Measurements from ENCODE around the gene ZNF845.
"Not testable (repeated sequence)": the region's sequence is repeated elsewhere in the genome, so short reads cannot be mapped to it uniquely, and the experiment has no call there.

ZNF845 gene

GRCh38 chr19:53333463-53334449 lies at the start of gene ZNF845:
TSS of gene ZNF845 (plus strand) at chr19:53333749. CDS start at chr19:53341308, 7,559 bp downstream.
- no peak for TF ChIP-seq CTCF (IDR thresholded peaks at IDR 0.05; ENCODE audit: low read depth, low read length, missing control alignments)
- in situ Hi-C loops (cut with HindIII; ENCODE audit: low sequenced_read_pairs), result no loop called here
- H3K4me3 ChIP-seq (ENCODE audit: low read depth, low read length), result peak within 1 kb of the TSS; percentile 95
- DNase-seq (ENCODE audit: low read depth), result peak; percentile 74

DNA sequence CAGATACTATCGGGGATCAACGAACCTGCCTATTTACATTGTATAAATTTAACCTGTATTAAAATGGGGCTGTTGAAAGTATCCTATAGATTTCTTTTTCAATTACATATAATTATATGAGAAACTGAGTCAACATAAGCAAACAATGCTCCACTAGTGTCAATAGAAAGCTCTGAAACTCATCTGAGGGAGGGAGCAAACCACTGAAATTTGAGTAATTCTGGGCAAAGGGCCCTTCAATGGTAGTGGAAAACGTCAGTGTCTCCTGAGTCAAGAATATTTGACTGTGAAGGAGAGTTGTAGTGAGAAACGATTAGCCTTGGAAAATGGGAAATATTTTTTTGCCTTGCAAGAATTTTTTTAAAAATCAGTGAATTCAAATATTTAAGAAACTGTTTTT lies 48.5 kb upstream of the ZNF845 start:
- no peak for TF ChIP-seq CTCF (IDR thresholded peaks at IDR 0.05; ENCODE audit: low read depth, low read length, missing control alignments)
- no peak for DNase-seq (ENCODE audit: low read depth)
- no peak overlapping the region for H3K4me3 ChIP-seq (ENCODE audit: low read depth, low read length)
- in situ Hi-C loops (cut with HindIII; ENCODE audit: low sequenced_read_pairs), result no loop called here

DNA sequence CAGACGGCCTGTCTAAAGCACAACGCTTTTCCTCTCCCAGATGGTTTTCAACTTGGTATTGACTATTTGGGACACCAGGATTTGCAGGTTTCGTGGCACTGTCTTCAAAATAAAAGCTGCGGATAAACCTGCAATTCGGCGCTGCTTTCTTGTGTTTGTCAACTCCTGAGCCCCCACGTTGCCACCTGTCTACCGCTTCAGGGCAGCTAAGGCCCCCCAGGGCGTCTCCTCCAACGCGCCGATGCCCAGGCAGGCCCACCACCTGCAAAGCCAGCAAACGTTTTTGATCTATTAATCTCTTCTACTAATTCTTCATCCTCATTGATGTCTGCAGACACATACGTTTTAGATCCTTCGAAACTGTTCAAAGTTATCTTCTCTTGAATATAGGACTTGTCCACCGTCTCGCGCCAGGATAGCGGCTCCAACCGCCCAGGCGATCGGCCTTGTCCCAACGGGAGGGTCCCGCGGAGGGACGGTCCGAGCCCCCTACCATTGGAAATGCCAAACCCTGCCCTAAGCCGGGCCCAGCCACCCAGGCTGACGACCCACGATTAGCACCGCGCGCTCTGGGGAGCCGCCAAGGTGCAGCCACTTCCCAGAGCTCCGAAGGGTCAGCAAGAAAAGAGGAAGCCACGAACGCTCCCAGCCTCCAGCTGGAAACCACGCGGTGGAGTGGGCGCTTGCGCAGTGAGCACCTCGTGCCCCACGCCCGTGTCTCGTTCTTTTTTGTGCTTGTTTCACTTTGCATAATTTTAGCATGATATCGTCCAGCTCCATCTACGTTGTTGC lies 42.6 kb upstream of the ZNF845 start:
- no peak overlapping the region for H3K4me3 ChIP-seq (ENCODE audit: low read depth, low read length)
- no peak for DNase-seq (ENCODE audit: low read depth)
- in situ Hi-C loops (cut with HindIII; ENCODE audit: low sequenced_read_pairs), result no loop called here
- no peak for TF ChIP-seq CTCF (IDR thresholded peaks at IDR 0.05; ENCODE audit: low read depth, low read length, missing control alignments)

- DNase-seq (ENCODE audit: low read depth), result no peak
- in situ Hi-C loops (cut with HindIII; ENCODE audit: low sequenced_read_pairs), result no loop called here
- H3K4me3 ChIP-seq (ENCODE audit: low read depth, low read length), result no peak overlapping the region
- TF ChIP-seq CTCF (IDR thresholded peaks at IDR 0.05; ENCODE audit: low read depth, low read length, missing control alignments), result no peak
Measured at GRCh38 chr19:53294786-53295441, 38.6 kb upstream of the ZNF845 start.

GRCh38 chr19:53301341-53301740 lies 32.2 kb upstream of the ZNF845 start:
- not testable (repeated sequence) for DNase-seq (ENCODE audit: low read depth)

GRCh38 chr19:53308339-53308811 lies 25.2 kb upstream of the ZNF845 start:
- H3K4me3 ChIP-seq (ENCODE audit: low read depth, low read length), result no peak overlapping the region
- no peak for DNase-seq (ENCODE audit: low read depth)
- TF ChIP-seq CTCF (IDR thresholded peaks at IDR 0.05; ENCODE audit: low read depth, low read length, missing control alignments), result no peak
- in situ Hi-C loops (cut with HindIII; ENCODE audit: low sequenced_read_pairs), result no loop called here

More at GRCh38 chr19:53301341-53301740, 32.2 kb upstream of the ZNF845 start:
- in situ Hi-C loops (cut with HindIII; ENCODE audit: low sequenced_read_pairs); H3K4me3 ChIP-seq (ENCODE audit: low read depth, low read length): not testable (repeated sequence)

All from astrocyte of the cerebellum (primary cell).